GM06990 (cell line): ENCODE measurements around the gene PTPRN2.

Experiments
- DNase-seq: peaks from one replicate; pipeline ENCODE4 v3.0.0-alpha.2; 2011; ENCODE audit not compliant: insufficient read length; ENCODE audit errors: extremely low read depth
- H3K27me3 ChIP-seq: replicated peaks from 2 replicates; pipeline ENCODE4 v1.6.0; 2011; ENCODE audit warnings: low read length; ENCODE audit not compliant: control insufficient read depth, insufficient read depth
- H3K36me3 ChIP-seq: 2 replicates; pipeline ENCODE4 v1.5.1; 2011; ENCODE audit warnings: low read length; ENCODE audit not compliant: control insufficient read depth, insufficient read depth
- H3K4me3 ChIP-seq: replicated peaks from 2 replicates; pipeline ENCODE4 v1.5.1; 2011; ENCODE audit warnings: low read depth, mild to moderate bottlenecking, control low read depth, low read length
- CTCF ChIP-seq: IDR thresholded peaks from 2 replicates; pipeline ENCODE4 v1.5.1; 2011; ENCODE audit warnings: low read length, control low read depth, mild to moderate bottlenecking, inconsistent platforms; ENCODE audit not compliant: insufficient read depth, poor library complexity, severe bottlenecking

Gene PTPRN2

GRCh38 chr7:157844141-157844540 is 743.5 kb downstream of the PTPRN2 start:
- H3K27me3 ChIP-seq, result no peaks in the 10 kb centered on the region
- no peak for DNase-seq
- TF ChIP-seq CTCF, result no peak
- no peaks in the 10 kb centered on the region for H3K36me3 ChIP-seq
- H3K4me3 ChIP-seq, result no peak overlapping the region

- TF ChIP-seq CTCF, result no peak
These were observed 744.1 kb downstream of the PTPRN2 start for GRCh38 chr7:157843336-157844140.

GRCh38 chr7:157841773-157842370 is 745.8 kb downstream of the PTPRN2 start:
- Histone ChIP-seq H3K4me3 (no peak overlapping the region), H3K27me3 (no peaks in the 10 kb centered on the region), H3K36me3 (no peaks in the 10 kb centered on the region)
- DNase-seq, result no peak
- no peak for TF ChIP-seq CTCF

More at GRCh38 chr7:157843336-157844140, 744.1 kb downstream of the PTPRN2 start:
- Histone ChIP-seq H3K4me3 (no peak overlapping the region), H3K36me3 (no peaks in the 10 kb centered on the region), H3K27me3 (no peaks in the 10 kb centered on the region)
- no peak for DNase-seq

GRCh38 chr7:157840914-157841772 is 746.5 kb downstream of the PTPRN2 start:
- no peak for TF ChIP-seq CTCF
- no peaks in the 10 kb centered on the region for H3K27me3 ChIP-seq
- H3K36me3 ChIP-seq, result no peaks in the 10 kb centered on the region
- no peak for DNase-seq
- H3K4me3 ChIP-seq, result no peak overlapping the region

- no peak for TF ChIP-seq CTCF
- H3K27me3 ChIP-seq, result no peaks in the 10 kb centered on the region
- no peak for DNase-seq
- H3K36me3 ChIP-seq, result no peaks in the 10 kb centered on the region
- no peak overlapping the region for H3K4me3 ChIP-seq
These were observed 747.3 kb downstream of the PTPRN2 start for GRCh38 chr7:157840174-157840913.
